ENCODE measurements around the gene LMAN1. TPM values are rescaled to one million over a fixed set of nuclear protein-coding genes. Genes with fewer than 3 reads are reported as not detected.

LMAN1 gene
- total RNA-seq, 1 experiment from 2014 or later, result 40.6 TPM

GRCh38 chr18:59343926-59344325, 15.1 kb downstream of the LMAN1 start:
- H3K27me3 ChIP-seq (replicated peaks; ENCODE audit: control insufficient read depth, insufficient read depth, low read length), result no peaks in the 10 kb centered on the region
- CTCF ChIA-PET, result no interaction called here
- no peak for TF ChIP-seq CTCF (IDR thresholded peaks at IDR 0.05; ENCODE audit: insufficient read depth in 1 of 2, low read depth in 1 of 2, low read length in 1 of 2, severe bottlenecking in 1 of 2, unreplicated experiment in 1 of 2)
- Mint-ChIP-seq H3K27me3 (ENCODE audit: insufficient read depth, unreplicated experiment) (no peaks in the 10 kb centered on the region), H3K9me3 (ENCODE audit: unreplicated experiment) (no peaks in the 10 kb centered on the region), H3K4me3 (ENCODE audit: unreplicated experiment) (no peak overlapping the region), H3K27ac (ENCODE audit: unreplicated experiment) (no peak overlapping the region), H3K4me1 (ENCODE audit: low read depth, unreplicated experiment) (no peaks in the 10 kb centered on the region), H3K36me3 (ENCODE audit: insufficient read depth, unreplicated experiment) (peaks cover 56% of the 10 kb centered on the region)
- no peaks in the 10 kb centered on the region for H3K4me1 ChIP-seq
- no peak overlapping the region for H3K4me3 ChIP-seq (ENCODE audit: low read depth, low read length)
- BruUV-seq (replicated peaks), result no TSS peak
- H3K36me3 ChIP-seq (ENCODE audit: control insufficient read depth, insufficient read depth, low read length), result no peaks in the 10 kb centered on the region
- DNase-seq, result no peak
- H3K9me3 ChIP-seq, result no peaks in the 10 kb centered on the region
- POLR2A ChIA-PET, result no interaction called here
- intact Hi-C loops (cut with micrococcal nuclease; ENCODE audit: unreplicated experiment), result no loop called here

- no peaks in the 10 kb centered on the region for H3K27me3 ChIP-seq (replicated peaks; ENCODE audit: control insufficient read depth, insufficient read depth, low read length)
- no peak overlapping the region for H3K4me3 ChIP-seq (ENCODE audit: low read depth, low read length)
- H3K36me3 ChIP-seq (ENCODE audit: control insufficient read depth, insufficient read depth, low read length), result no peaks in the 10 kb centered on the region
- H3K27me3 Mint-ChIP-seq (ENCODE audit: insufficient read depth, unreplicated experiment), result no peaks in the 10 kb centered on the region
- H3K36me3 Mint-ChIP-seq (ENCODE audit: insufficient read depth, unreplicated experiment), result peaks cover 55% of the 10 kb centered on the region
- ChIA-PET POLR2A (no interaction called here), CTCF (no interaction called here)
- H3K4me3 Mint-ChIP-seq (ENCODE audit: unreplicated experiment), result no peak overlapping the region
- no peak for TF ChIP-seq CTCF (IDR thresholded peaks at IDR 0.05; ENCODE audit: insufficient read depth in 1 of 2, low read depth in 1 of 2, low read length in 1 of 2, severe bottlenecking in 1 of 2, unreplicated experiment in 1 of 2)
- H3K4me1 ChIP-seq, result no peaks in the 10 kb centered on the region
- intact Hi-C loops (cut with micrococcal nuclease; ENCODE audit: unreplicated experiment), result no loop called here
- H3K4me1 Mint-ChIP-seq (ENCODE audit: low read depth, unreplicated experiment), result no peaks in the 10 kb centered on the region
- no peaks in the 10 kb centered on the region for H3K9me3 ChIP-seq
- H3K27ac Mint-ChIP-seq (ENCODE audit: unreplicated experiment), result no peak overlapping the region
- no TSS peak for BruUV-seq (replicated peaks)
- DNase-seq, result no peak
- H3K9me3 Mint-ChIP-seq (ENCODE audit: unreplicated experiment), result no peaks in the 10 kb centered on the region
These were observed 18.2 kb downstream of the LMAN1 start for GRCh38 chr18:59340817-59341216.

GRCh38 chr18:59340312-59340711, 18.8 kb downstream of the LMAN1 start:
- H3K27ac Mint-ChIP-seq (ENCODE audit: unreplicated experiment), result no peak overlapping the region
- H3K4me1 Mint-ChIP-seq (ENCODE audit: low read depth, unreplicated experiment), result no peaks in the 10 kb centered on the region
- CTCF ChIA-PET, result no interaction called here
- no peaks in the 10 kb centered on the region for H3K4me1 ChIP-seq
- H3K36me3 Mint-ChIP-seq (ENCODE audit: insufficient read depth, unreplicated experiment), result peaks cover 52% of the 10 kb centered on the region
- H3K9me3 Mint-ChIP-seq (ENCODE audit: unreplicated experiment), result no peaks in the 10 kb centered on the region
- intact Hi-C loops (cut with micrococcal nuclease; ENCODE audit: unreplicated experiment), result no loop called here
- no peak for TF ChIP-seq CTCF (IDR thresholded peaks at IDR 0.05; ENCODE audit: insufficient read depth in 1 of 2, low read depth in 1 of 2, low read length in 1 of 2, severe bottlenecking in 1 of 2, unreplicated experiment in 1 of 2)
- no TSS peak for BruUV-seq (replicated peaks)
- H3K27me3 ChIP-seq (replicated peaks; ENCODE audit: control insufficient read depth, insufficient read depth, low read length), result no peaks in the 10 kb centered on the region
- no peak overlapping the region for H3K4me3 Mint-ChIP-seq (ENCODE audit: unreplicated experiment)
- DNase-seq, result no peak
- H3K27me3 Mint-ChIP-seq (ENCODE audit: insufficient read depth, unreplicated experiment), result no peaks in the 10 kb centered on the region
- POLR2A ChIA-PET, result no interaction called here
- H3K4me3 ChIP-seq (ENCODE audit: low read depth, low read length), result no peak overlapping the region
- no peaks in the 10 kb centered on the region for H3K9me3 ChIP-seq
- H3K36me3 ChIP-seq (ENCODE audit: control insufficient read depth, insufficient read depth, low read length), result no peaks in the 10 kb centered on the region

All from Caco-2 (cell line).